Measurements from ENCODE around the gene KLK10.

KLK10 gene

GRCh38 chr19:51006406-51006805 is 13.1 kb downstream of the KLK10 start:
- Histone ChIP-seq H3K36me3 (ENCODE audit: insufficient read depth, low read length) (no peaks in the 10 kb centered on the region), H3K4me2 (ENCODE audit: insufficient read depth, low read length) (no peak overlapping the region), H3K9me3 (ENCODE audit: insufficient read depth, low read length, severe bottlenecking) (no peaks in the 10 kb centered on the region), H3K4me3 (ENCODE audit: low read depth in 1 of 2, low read length in 2 of 2) (no peak overlapping the region), H3K27ac (ENCODE audit: low read length) (no peak overlapping the region), H3K79me2 (ENCODE audit: insufficient read depth, low read length) (no peaks in the 10 kb centered on the region), H4K20me1 (ENCODE audit: insufficient read depth, low read length) (no peaks in the 10 kb centered on the region), H3K4me1 (ENCODE audit: insufficient read depth, low read length) (no peaks in the 10 kb centered on the region), H3K27me3 (ENCODE audit: insufficient read depth, low read length, poor library complexity) (no peaks in the 10 kb centered on the region), H3K9ac (ENCODE audit: low read depth, low read length) (no peak overlapping the region), H2AFZ (ENCODE audit: low read depth, low read length) (no peak overlapping the region)
- no peak for DNase-seq
- no peak for ATAC-seq (ENCODE audit: insufficient read depth, low read depth)
- TF ChIP-seq EZH2 (IDR thresholded peaks at IDR 0.05; ENCODE audit: borderline replicate concordance, low read depth, low read length, severe bottlenecking) (no peak), CTCF (IDR thresholded peaks at IDR 0.05; ENCODE audit: borderline replicate concordance, extremely low read depth, low read length, poor library complexity, severe bottlenecking) (no peak)

- Histone ChIP-seq H3K27me3 (ENCODE audit: insufficient read depth, low read length, poor library complexity) (no peaks in the 10 kb centered on the region), H3K4me1 (ENCODE audit: insufficient read depth, low read length) (no peaks in the 10 kb centered on the region), H4K20me1 (ENCODE audit: insufficient read depth, low read length) (no peaks in the 10 kb centered on the region), H3K79me2 (ENCODE audit: insufficient read depth, low read length) (no peaks in the 10 kb centered on the region), H3K36me3 (ENCODE audit: insufficient read depth, low read length) (no peaks in the 10 kb centered on the region), H3K4me3 (ENCODE audit: low read depth in 1 of 2, low read length in 2 of 2) (no peak overlapping the region), H2AFZ (ENCODE audit: low read depth, low read length) (no peak overlapping the region), H3K4me2 (ENCODE audit: insufficient read depth, low read length) (no peak overlapping the region), H3K27ac (ENCODE audit: low read length) (no peak overlapping the region), H3K9ac (ENCODE audit: low read depth, low read length) (no peak overlapping the region), H3K9me3 (ENCODE audit: insufficient read depth, low read length, severe bottlenecking) (no peaks in the 10 kb centered on the region)
- DNase-seq (no peak), ATAC-seq (ENCODE audit: insufficient read depth, low read depth) (no peak)
- TF ChIP-seq CTCF (IDR thresholded peaks at IDR 0.05; ENCODE audit: borderline replicate concordance, extremely low read depth, low read length, poor library complexity, severe bottlenecking) (no peak), EZH2 (IDR thresholded peaks at IDR 0.05; ENCODE audit: borderline replicate concordance, low read depth, low read length, severe bottlenecking) (no peak)
These were observed 14.3 kb downstream of the KLK10 start for GRCh38 chr19:51005248-51005647.

DNA sequence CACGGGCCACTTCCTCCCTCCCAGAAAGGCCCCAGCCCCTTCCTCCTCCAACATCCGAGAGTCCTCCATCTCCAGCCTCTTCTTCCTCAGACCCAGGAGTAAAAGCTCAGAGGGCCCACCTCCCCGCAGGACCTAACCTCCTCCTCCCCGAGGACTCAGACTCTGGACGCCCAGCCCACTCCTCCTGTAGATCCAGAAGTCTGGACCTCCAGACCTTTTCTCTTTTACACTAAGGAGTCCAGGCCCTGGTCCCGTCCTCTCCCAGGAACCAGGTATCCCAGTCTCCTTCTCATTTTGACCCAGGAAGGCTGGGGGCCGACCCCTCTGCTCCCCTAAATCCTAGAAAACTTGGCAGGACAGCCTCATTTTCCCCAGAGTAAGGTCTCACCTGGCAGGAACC is 16.2 kb downstream of the KLK10 start:
- H2AFZ ChIP-seq (ENCODE audit: low read depth, low read length): no peak overlapping the region
- H3K79me2 ChIP-seq (ENCODE audit: insufficient read depth, low read length): no peaks in the 10 kb centered on the region
- ATAC-seq (ENCODE audit: insufficient read depth, low read depth) (no peak), DNase-seq (no peak)
- H3K36me3 ChIP-seq (ENCODE audit: insufficient read depth, low read length): no peaks in the 10 kb centered on the region
- H4K20me1 ChIP-seq (ENCODE audit: insufficient read depth, low read length): 0 out of 2 replicates have a peak, but pooled peaks cover 2% of the 10 kb centered on the region
- H3K27ac ChIP-seq (ENCODE audit: low read length): no peak overlapping the region
- TF ChIP-seq CTCF (IDR thresholded peaks at IDR 0.05; ENCODE audit: borderline replicate concordance, extremely low read depth, low read length, poor library complexity, severe bottlenecking) (no peak), EZH2 (IDR thresholded peaks at IDR 0.05; ENCODE audit: borderline replicate concordance, low read depth, low read length, severe bottlenecking) (no peak)
- H3K4me3 ChIP-seq (ENCODE audit: low read depth in 1 of 2, low read length in 2 of 2): no peak overlapping the region
- H3K4me2 ChIP-seq (ENCODE audit: insufficient read depth, low read length): no peak overlapping the region
- H3K9ac ChIP-seq (ENCODE audit: low read depth, low read length): no peak overlapping the region
- H3K27me3 ChIP-seq (ENCODE audit: insufficient read depth, low read length, poor library complexity): no peaks in the 10 kb centered on the region
- H3K4me1 ChIP-seq (ENCODE audit: insufficient read depth, low read length): no peaks in the 10 kb centered on the region
- no peaks in the 10 kb centered on the region for H3K9me3 ChIP-seq (ENCODE audit: insufficient read depth, low read length, severe bottlenecking)
